ENCODE measurements around the gene NT5DC3.

The NT5DC3 gene

GRCh38 chr12:103806803-103807202 is 34.2 kb downstream of the NT5DC3 start:
- peak; percentile 57 for DNase-seq

- DNase-seq, result no peak
Observed at GRCh38 chr12:103805655-103806360, 35.2 kb downstream of the NT5DC3 start.

DNA sequence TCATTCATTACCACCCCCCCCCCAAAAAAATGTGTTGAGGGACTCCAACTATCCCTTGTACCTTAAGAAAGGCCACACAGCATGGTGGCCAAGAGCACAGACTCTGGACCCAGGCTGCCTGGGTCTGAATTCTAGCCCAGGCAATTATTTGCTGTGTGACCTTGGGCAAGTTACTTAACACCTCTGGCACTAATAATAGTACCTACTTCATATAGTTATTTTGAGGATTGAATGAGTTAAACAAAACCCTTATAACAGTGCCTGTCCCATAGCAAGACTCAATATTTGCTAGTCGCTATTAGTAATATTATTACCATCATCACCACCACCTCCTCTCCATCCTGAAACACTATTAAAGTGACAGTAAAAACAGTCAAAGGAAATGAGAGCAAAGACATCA is 37.2 kb downstream of the NT5DC3 start:
- no peak for DNase-seq

DNA sequence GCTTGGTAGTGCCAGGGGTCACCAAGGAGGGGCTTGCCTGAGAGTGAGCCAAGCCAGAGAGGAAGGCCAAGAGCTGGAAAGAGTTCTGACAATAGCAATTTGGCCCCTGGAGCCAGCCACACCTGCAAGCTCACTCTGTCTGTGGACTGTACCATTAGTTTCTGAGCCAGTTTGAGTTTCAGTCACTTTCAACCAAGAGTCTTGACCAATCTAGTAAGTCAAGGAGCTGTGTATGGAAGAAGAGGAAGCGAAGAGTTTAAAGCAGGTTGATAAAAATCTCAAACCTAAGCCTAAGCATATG is 38.5 kb downstream of the NT5DC3 start:
- no peak for DNase-seq

- DNase-seq, result no peak
Observed at GRCh38 chr12:103801709-103802585, 39.1 kb downstream of the NT5DC3 start.

DNA sequence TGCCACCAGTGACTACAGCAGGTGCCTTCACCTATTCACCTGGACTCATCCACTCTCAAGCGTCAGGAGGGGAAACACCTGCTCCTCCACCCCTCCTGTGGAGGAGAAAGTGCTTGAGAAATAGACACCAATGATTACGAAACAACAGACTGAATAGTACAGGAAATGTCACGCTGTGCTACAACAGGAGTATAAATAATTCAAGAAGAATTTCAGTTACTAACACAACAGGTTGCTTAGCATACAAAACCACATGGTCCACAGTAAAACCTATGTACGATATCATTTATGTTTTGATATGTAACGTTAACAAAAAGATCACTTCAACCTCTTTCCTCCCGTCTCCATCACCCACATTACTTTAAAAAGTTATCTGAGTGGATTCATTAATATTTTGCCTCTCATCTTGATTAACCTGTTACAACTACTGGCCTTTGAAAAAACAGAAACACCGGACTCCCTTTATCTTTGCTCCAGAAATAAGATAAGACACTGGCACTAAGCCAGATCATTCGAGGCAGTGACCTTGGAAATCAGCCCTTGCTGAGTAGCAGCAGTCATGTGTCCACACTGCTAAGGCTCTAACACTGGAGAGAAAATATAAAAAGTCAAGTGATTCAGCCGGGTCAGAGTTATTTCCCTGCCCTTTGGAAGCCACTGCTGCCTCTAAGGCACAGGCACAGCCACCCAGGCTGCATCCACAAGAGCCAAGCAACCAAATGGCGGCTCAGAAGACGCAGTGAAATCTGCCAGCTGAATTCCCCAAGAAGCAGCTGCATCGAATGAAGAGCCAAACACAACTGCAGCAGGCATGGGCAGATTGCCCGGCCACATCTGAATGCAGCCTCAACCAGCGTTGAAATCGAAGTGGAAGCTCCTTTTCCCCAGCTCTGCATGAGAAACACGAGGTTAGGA is 40.9 kb downstream of the NT5DC3 start:
- DNase-seq, result peak; percentile 70

GRCh38 chr12:103799504-103799856 is 41.6 kb downstream of the NT5DC3 start:
- DNase-seq, result no peak

DNA sequence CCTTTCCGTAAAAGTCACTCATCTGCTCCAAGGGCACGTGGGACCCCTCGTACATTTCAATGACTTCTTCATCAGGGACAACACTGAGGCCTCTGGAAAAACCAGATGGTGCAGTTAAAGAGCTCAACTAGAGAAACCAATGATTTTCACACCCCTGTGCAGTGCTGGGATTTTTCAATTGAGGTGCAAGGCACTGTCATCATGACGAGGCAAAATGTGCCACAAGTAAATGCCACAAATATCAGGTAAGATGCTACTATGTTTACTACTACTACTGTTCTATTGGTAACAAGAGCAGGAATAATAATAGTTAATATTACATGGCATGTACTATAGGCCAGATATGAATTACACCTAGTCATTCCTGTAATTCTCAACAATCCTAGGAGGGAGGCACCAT is 42.4 kb downstream of the NT5DC3 start:
- DNase-seq, result no peak

GRCh38 chr12:103794309-103795213 is 46.5 kb downstream of the NT5DC3 start:
- DNase-seq, result no peak

DNA sequence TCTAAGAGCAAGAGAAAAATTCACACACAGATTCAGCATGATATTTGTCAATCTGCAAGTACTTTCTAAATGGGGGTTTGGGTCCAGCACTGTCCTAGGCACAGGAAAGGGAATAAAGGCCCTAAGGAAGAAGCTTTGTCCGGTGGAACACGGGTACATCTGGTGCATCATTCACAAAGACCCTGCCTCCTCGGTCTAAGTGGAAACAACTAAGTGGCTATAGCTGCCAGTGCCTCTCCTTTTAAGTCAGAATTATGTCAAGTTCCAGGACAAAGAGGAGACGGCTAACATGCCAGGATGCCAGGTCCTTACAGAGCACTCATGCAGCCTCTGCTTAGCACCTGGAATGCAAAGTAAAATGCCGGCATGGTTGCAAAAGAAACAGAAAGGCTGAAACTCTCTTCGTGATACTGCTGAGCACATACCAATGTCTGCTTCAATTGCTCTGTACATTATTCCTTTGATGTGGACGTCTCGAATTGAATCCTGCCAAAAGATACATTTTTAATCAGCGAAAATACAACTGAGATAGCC is 47.5 kb downstream of the NT5DC3 start:
- no peak for DNase-seq

GRCh38 chr12:103793046-103793445 is 48.0 kb downstream of the NT5DC3 start:
- DNase-seq, result no peak

GRCh38 chr12:103791350-103791920 is 49.6 kb downstream of the NT5DC3 start:
- no peak for DNase-seq

DNA sequence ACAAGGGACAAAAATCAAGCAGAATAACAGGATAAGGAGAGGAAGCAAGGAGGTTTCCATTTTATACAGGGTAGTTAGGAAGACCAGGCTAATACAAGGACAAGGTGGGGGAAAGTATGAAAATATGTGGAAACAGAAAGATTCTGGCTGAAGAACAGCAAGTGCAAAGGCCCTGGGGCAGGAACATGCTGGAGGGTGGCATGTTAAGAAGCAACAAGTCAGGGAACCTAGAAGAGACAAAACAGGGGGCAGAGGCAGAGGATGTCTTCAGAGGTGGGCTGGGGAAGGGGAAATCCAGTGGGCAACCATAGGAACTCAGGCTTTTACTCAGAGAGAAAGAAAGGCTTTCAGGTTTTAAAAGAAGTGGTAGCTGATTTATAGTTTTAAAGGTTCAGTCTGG is 54.8 kb downstream of the NT5DC3 start:
- DNase-seq, result no peak

- DNase-seq, result no peak
Observed at GRCh38 chr12:103785243-103786031, 55.6 kb downstream of the NT5DC3 start.

GRCh38 chr12:103783744-103784664 is 57.0 kb downstream of the NT5DC3 start:
- DNase-seq, result no peak

DNA sequence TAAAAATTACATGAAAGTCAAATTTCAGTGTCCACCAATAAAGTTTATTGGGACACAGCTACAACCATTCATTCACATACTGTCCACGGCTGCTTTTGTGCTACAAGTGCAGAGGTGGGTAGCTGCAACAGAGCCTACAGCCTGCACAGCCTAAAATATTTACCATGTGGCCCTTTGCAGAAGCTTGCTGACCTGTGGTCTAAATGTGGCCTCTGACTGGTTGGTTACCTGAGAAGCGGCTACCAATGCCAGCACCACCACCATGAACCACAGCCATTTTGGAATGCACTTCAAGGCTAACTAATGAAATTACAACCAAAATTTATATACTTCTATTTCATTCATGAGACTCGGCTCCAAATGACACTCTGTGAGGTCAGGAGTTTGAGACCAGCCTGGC is 58.6 kb downstream of the NT5DC3 start:
- DNase-seq, result no peak

GRCh38 chr12:103780992-103781391 is 60.0 kb downstream of the NT5DC3 start:
- DNase-seq, result no peak

- DNase-seq, result no peak
Observed at GRCh38 chr12:103780093-103780440, 61.0 kb downstream of the NT5DC3 start.

- no peak for DNase-seq
Observed at GRCh38 chr12:103779410-103780092, 61.5 kb downstream of the NT5DC3 start.

Measured in OCI-M1 (cell line).